ENCODE measurements around the gene COA6. TPM values are rescaled to one million over a fixed set of nuclear protein-coding genes. Genes with fewer than 3 reads are reported as not detected.

The COA6 gene
- total and polyA plus RNA-seq, 2 of the 13 experiments (the other 11 are each of a cell fraction or from before 2014, with no cell fraction given), result 32.4 to 104 TPM

DNA sequence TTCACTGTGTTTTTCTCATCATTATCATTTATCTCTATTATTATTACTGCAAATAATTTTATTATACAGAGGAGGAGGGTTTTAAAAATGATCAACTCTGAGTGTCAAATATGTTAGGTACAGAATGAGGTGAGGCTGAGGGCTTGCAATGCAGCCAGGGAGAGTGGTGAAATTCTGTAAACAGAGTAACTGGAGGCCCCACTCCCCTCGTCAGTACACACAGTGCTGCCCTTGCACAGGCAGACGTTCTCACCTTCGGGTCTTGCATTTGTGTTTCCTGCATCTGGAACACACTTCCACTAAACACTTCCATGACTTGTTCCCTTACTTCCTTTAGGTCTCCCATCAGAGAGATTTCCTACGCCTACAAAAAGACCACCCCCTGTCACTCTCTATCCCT is 24.3 kb upstream of the COA6 start (continued):
- TF ChIP-seq, protein P1, sequence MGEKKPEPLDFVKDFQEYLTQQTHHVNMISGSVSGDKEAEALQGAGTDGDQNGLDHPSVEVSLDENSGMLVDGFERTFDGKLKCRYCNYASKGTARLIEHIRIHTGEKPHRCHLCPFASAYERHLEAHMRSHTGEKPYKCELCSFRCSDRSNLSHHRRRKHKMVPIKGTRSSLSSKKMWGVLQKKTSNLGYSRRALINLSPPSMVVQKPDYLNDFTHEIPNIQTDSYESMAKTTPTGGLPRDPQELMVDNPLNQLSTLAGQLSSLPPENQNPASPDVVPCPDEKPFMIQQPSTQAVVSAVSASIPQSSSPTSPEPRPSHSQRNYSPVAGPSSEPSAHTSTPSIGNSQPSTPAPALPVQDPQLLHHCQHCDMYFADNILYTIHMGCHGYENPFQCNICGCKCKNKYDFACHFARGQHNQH (CRISPR knock-in tag; IDR thresholded peaks at IDR 0.05), result no peak; the same call in 1 of the 2 replicates
- TF ChIP-seq KDM5A (IDR thresholded peaks at IDR 0.05; ENCODE audit: borderline replicate concordance, low read length) (no peak), IKZF1 (IDR thresholded peaks at IDR 0.05) (no peak), ADNP (CRISPR knock-in tag; IDR thresholded peaks at IDR 0.05) (no peak), HOXA5 (CRISPR knock-in tag; IDR thresholded peaks at IDR 0.05) (no peak), JUNB (CRISPR knock-in tag; IDR thresholded peaks at IDR 0.05; ENCODE audit: borderline replicate concordance) (no peak), FIP1L1 (IDR thresholded peaks at IDR 0.05; ENCODE audit: borderline replicate concordance, insufficient read depth, low read depth, low read length) (no peak), ZNF343 (CRISPR knock-in tag; IDR thresholded peaks at IDR 0.05) (no peak)
- TF ChIP-seq, protein P2, sequence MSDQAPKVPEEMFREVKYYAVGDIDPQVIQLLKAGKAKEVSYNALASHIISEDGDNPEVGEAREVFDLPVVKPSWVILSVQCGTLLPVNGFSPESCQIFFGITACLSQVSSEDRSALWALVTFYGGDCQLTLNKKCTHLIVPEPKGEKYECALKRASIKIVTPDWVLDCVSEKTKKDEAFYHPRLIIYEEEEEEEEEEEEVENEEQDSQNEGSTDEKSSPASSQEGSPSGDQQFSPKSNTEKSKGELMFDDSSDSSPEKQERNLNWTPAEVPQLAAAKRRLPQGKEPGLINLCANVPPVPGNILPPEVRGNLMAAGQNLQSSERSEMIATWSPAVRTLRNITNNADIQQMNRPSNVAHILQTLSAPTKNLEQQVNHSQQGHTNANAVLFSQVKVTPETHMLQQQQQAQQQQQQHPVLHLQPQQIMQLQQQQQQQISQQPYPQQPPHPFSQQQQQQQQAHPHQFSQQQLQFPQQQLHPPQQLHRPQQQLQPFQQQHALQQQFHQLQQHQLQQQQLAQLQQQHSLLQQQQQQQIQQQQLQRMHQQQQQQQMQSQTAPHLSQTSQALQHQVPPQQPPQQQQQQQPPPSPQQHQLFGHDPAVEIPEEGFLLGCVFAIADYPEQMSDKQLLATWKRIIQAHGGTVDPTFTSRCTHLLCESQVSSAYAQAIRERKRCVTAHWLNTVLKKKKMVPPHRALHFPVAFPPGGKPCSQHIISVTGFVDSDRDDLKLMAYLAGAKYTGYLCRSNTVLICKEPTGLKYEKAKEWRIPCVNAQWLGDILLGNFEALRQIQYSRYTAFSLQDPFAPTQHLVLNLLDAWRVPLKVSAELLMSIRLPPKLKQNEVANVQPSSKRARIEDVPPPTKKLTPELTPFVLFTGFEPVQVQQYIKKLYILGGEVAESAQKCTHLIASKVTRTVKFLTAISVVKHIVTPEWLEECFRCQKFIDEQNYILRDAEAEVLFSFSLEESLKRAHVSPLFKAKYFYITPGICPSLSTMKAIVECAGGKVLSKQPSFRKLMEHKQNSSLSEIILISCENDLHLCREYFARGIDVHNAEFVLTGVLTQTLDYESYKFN (CRISPR knock-in tag; conservative IDR thresholded peaks at IDR 0.05), result peak; percentile 72
- TF ChIP-seq, protein P3, sequence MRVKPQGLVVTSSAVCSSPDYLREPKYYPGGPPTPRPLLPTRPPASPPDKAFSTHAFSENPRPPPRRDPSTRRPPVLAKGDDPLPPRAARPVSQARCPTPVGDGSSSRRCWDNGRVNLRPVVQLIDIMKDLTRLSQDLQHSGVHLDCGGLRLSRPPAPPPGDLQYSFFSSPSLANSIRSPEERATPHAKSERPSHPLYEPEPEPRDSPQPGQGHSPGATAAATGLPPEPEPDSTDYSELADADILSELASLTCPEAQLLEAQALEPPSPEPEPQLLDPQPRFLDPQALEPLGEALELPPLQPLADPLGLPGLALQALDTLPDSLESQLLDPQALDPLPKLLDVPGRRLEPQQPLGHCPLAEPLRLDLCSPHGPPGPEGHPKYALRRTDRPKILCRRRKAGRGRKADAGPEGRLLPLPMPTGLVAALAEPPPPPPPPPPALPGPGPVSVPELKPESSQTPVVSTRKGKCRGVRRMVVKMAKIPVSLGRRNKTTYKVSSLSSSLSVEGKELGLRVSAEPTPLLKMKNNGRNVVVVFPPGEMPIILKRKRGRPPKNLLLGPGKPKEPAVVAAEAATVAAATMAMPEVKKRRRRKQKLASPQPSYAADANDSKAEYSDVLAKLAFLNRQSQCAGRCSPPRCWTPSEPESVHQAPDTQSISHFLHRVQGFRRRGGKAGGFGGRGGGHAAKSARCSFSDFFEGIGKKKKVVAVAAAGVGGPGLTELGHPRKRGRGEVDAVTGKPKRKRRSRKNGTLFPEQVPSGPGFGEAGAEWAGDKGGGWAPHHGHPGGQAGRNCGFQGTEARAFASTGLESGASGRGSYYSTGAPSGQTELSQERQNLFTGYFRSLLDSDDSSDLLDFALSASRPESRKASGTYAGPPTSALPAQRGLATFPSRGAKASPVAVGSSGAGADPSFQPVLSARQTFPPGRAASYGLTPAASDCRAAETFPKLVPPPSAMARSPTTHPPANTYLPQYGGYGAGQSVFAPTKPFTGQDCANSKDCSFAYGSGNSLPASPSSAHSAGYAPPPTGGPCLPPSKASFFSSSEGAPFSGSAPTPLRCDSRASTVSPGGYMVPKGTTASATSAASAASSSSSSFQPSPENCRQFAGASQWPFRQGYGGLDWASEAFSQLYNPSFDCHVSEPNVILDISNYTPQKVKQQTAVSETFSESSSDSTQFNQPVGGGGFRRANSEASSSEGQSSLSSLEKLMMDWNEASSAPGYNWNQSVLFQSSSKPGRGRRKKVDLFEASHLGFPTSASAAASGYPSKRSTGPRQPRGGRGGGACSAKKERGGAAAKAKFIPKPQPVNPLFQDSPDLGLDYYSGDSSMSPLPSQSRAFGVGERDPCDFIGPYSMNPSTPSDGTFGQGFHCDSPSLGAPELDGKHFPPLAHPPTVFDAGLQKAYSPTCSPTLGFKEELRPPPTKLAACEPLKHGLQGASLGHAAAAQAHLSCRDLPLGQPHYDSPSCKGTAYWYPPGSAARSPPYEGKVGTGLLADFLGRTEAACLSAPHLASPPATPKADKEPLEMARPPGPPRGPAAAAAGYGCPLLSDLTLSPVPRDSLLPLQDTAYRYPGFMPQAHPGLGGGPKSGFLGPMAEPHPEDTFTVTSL (CRISPR knock-in tag; IDR thresholded peaks at IDR 0.05; ENCODE audit: borderline replicate concordance), result peak; percentile 60; the same call in 1 of the 2 replicates
- TF ChIP-seq, protein P4, sequence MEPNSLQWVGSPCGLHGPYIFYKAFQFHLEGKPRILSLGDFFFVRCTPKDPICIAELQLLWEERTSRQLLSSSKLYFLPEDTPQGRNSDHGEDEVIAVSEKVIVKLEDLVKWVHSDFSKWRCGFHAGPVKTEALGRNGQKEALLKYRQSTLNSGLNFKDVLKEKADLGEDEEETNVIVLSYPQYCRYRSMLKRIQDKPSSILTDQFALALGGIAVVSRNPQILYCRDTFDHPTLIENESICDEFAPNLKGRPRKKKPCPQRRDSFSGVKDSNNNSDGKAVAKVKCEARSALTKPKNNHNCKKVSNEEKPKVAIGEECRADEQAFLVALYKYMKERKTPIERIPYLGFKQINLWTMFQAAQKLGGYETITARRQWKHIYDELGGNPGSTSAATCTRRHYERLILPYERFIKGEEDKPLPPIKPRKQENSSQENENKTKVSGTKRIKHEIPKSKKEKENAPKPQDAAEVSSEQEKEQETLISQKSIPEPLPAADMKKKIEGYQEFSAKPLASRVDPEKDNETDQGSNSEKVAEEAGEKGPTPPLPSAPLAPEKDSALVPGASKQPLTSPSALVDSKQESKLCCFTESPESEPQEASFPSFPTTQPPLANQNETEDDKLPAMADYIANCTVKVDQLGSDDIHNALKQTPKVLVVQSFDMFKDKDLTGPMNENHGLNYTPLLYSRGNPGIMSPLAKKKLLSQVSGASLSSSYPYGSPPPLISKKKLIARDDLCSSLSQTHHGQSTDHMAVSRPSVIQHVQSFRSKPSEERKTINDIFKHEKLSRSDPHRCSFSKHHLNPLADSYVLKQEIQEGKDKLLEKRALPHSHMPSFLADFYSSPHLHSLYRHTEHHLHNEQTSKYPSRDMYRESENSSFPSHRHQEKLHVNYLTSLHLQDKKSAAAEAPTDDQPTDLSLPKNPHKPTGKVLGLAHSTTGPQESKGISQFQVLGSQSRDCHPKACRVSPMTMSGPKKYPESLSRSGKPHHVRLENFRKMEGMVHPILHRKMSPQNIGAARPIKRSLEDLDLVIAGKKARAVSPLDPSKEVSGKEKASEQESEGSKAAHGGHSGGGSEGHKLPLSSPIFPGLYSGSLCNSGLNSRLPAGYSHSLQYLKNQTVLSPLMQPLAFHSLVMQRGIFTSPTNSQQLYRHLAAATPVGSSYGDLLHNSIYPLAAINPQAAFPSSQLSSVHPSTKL (CRISPR knock-in tag; IDR thresholded peaks at IDR 0.05), result peak; percentile 67
- TF ChIP-seq, protein P5, sequence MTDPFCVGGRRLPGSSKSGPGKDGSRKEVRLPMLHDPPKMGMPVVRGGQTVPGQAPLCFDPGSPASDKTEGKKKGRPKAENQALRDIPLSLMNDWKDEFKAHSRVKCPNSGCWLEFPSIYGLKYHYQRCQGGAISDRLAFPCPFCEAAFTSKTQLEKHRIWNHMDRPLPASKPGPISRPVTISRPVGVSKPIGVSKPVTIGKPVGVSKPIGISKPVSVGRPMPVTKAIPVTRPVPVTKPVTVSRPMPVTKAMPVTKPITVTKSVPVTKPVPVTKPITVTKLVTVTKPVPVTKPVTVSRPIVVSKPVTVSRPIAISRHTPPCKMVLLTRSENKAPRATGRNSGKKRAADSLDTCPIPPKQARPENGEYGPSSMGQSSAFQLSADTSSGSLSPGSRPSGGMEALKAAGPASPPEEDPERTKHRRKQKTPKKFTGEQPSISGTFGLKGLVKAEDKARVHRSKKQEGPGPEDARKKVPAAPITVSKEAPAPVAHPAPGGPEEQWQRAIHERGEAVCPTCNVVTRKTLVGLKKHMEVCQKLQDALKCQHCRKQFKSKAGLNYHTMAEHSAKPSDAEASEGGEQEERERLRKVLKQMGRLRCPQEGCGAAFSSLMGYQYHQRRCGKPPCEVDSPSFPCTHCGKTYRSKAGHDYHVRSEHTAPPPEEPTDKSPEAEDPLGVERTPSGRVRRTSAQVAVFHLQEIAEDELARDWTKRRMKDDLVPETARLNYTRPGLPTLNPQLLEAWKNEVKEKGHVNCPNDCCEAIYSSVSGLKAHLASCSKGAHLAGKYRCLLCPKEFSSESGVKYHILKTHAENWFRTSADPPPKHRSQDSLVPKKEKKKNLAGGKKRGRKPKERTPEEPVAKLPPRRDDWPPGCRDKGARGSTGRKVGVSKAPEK (CRISPR knock-in tag; IDR thresholded peaks at IDR 0.05; ENCODE audit: borderline replicate concordance), result no peak

Data from HepG2 (cell line).